GM19240 (cell line): ENCODE measurements around the gene PPA1.
"Not testable (repeated sequence)": the region's sequence is repeated elsewhere in the genome, so short reads cannot be mapped to it uniquely, and the experiment has no call there.

Experiments used
- DNase-seq: peaks from one replicate; pipeline ENCODE4 v3.0.0; 2011; ENCODE audit warnings: low spot score; ENCODE audit not compliant: insufficient read length

The PPA1 gene

GRCh38 chr10:70233109-70233938 lies at the start of gene PPA1:
Gene PPA1, minus strand, starts transcription at chr10:70233429. Its CDS starts 102 bp downstream, at chr10:70233327.
- DNase-seq: peak; percentile 99

- no peak for DNase-seq
These were observed 48.4 kb upstream of the PPA1 start for GRCh38 chr10:70281609-70282008.

DNA sequence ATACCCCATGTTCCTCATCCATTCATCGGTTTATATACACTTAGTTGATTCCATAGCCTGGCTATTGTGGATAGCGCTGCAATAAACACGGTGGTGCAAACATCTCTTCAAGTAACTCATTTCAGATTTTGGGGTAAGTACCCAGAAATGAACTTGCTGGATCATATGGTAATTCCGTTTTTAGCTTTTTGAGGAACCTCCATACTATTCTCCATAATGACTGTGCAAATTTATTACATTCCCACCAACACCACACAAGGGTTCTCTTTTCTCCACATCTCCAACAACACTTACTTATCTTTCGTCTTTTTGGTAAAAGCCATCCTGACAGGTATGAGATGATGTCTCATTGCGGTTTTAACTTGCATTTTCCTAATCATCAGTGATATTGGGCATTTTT lies 46.9 kb upstream of the PPA1 start:
- no peak for DNase-seq

DNA sequence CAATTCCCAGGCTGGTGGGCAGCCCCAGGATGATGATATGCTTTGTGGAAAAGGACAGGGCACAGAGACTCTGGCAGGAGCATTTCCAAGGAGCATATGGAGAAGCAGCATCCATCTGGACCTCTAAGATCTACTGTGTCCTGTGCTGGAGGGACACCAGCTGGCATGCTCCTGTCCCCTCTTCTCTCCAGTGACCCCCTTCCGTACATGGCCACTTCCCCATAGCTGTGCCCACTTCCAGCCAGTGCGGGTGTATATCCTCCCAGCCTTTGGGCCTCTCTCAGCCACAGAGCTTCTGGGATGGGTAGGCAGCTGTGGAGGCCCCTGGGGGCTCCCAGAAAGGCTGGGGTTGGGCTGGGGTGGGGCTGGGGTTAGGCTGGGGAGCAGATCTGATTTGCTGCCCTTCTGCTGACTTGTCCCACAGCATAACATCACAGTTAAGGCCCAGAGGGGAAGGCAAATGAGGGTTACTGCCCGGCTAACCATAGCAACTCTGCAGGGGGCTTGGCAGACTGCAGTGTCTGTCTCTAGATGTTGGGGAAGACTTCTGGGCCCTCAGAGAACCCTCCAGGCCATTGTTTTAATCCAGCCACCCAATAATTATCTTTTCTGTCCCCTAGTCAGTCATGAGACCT lies 44.3 kb upstream of the PPA1 start:
- no peak for DNase-seq

DNA sequence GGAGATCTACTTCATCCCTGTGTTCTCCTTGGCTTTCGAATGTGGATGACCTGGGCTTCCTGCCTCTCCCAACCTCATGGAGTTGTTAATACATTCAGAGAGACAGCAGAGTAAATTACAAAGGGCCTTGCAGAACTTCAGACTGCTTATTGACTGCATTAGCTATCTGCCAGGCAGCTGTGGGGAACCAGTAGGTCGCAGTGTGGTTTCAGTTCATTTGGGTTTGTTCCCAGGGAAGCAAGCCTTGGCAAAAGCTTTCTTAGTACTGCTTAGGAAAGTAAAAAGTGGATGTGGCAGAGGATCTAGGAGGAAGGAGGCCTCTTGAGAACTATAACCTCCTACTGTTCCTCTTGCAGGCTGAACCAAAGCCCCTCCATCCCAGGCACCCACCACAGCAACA lies 41.4 kb upstream of the PPA1 start:
- no peak for DNase-seq

- DNase-seq: peak; percentile 51
These were observed 39.7 kb upstream of the PPA1 start for GRCh38 chr10:70272925-70273316.

DNA sequence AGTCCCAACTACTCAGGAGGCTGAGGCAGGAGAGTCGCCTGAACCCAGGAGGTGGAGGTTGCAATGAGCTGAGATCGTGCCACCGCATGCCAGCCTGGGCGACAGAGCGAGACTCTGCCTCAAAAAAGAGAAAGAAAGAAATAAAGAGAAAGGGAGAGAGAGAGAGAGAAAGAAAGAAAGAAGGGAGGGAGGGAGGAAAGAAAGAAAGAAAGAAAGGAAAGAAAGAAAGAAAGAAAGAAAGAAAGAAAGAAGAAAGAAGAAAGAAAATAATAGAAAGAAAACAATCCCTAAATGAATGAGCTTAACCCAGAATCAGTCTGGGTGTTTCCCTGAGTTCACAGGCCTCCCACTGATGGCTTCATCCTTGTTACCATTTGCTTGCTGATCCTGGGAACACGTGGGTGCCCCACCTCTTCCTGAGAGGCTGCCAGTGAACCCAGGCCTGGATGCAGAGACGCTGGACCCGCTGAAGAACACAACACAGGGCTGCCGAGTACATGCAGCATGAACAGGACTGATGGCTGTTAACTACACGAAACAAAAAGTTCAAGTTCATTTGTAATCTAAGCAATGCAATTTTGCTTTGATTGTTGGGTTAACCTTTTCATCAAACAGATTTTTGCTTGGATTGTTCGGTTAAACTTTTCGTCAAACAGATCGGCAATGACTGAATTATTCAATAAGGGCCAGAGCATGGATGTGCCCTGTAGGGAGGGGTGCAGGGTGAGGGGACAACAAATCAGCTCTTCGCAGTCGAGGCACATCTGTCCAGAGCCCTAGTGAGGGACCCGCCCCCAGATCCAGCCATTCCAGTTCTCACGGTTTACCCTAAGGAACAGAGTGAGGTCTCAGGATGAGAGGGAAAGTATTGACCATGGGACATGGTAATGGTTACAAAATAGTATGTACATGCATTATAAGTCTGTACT lies 39.0 kb upstream of the PPA1 start:
- DNase-seq: no peak

GRCh38 chr10:70270952-70271351 lies 37.7 kb upstream of the PPA1 start:
- DNase-seq: no peak

- DNase-seq: no peak
These were observed 36.5 kb upstream of the PPA1 start for GRCh38 chr10:70269741-70270140.

GRCh38 chr10:70268376-70268775 lies 35.1 kb upstream of the PPA1 start:
- DNase-seq: no peak

GRCh38 chr10:70267161-70267933 lies 34.1 kb upstream of the PPA1 start:
- DNase-seq: no peak

GRCh38 chr10:70266701-70267100 lies 33.5 kb upstream of the PPA1 start:
- no peak for DNase-seq

GRCh38 chr10:70266056-70266455 lies 32.8 kb upstream of the PPA1 start:
- DNase-seq: no peak

DNA sequence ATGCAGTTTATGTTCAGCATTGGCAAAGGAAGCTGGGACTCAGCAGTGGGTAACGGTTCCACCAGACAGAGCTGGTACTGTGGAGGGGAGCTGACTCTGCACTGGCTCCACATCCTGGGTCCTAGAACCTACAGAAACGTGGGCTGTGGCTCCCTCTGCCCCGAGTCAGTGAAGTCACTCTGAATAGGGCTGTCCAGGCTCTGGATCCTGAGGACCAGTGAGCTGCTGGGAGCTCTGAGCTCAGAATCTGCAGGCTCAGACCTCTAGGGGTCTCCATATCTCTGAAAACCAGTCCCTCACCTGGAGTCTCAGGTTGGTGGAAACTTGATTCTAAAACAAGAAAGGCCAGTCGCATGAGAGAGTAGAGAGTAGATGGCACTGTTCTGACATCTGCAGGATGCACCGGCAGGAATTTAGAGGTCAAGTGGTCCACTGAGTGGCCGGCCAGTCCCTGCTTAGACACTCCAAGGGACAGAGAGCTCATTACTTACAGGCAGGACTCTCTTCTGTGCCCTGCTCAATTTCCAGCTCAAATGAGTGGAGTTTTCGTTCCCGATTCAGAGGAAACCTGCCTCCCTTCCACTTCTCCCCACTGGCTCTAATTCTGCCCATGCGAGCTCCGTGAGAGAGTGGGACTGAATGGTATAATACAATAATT lies 31.9 kb upstream of the PPA1 start:
- DNase-seq: no peak

- no peak for DNase-seq
These were observed 27.5 kb upstream of the PPA1 start for GRCh38 chr10:70260734-70261133.

GRCh38 chr10:70260259-70260658 lies 27.0 kb upstream of the PPA1 start:
- DNase-seq: no peak

DNA sequence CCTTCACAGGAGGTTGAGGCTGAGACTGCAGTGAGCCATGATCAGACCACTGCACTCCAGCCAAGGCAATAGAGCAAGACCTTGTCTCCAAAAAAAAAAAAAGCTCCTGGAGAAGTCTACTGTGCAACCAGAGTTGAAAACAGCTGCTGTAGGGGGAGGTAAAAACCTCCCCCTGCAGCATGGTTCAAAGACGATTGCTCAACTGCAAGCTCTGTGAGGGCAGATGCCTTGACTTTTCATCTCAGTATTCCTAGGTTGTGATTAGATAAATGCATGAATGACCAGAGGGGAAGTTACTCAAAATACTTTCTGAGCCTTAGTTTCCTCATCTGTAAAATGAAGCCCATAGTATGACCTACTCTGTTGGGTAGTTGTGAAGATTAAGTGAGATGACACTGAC lies 25.0 kb upstream of the PPA1 start:
- no peak for DNase-seq

DNA sequence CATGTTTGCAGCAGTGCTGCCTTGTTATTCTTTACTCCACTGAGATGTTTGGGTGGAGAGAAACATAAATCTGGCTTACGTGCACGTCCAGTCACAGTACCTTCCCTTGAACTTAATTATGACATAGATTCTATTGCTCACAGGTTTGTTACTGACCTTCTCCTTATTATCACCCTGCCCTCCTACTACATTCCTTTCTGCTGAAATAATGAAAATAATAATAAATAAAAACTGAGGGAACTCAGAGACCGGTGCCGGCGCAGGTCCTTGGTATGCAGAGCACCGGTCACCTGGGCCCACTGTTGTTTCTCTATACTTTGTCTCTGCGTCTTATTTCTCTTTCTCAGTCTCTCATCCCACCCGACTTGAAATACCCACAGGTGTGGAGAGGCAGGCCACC lies 24.6 kb upstream of the PPA1 start:
- not testable (repeated sequence) for DNase-seq

DNA sequence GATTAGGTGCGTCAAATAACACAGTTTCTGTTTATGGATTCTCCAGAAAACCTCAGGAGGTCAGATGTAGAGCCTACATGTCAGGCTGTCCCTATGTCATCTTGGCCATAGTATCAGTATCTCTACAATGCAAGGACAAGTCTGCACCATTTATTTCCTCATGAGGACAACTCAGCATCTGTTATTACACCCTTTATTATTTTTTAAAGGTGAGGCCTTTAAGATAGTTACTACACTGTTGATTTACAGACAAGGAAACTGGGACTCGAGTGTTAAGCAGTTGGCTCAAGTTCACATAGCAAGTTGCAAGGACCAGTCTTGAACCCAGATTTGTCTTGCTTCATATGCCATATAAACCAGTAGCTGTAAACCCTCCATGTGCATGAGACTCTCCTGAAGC lies 23.2 kb upstream of the PPA1 start:
- no peak for DNase-seq
